ENCODE results near the gene SELENOW.

- TF ChIP-seq CTCF (IDR thresholded peaks at IDR 0.05 in 4 of 5, conservative IDR thresholded peaks at IDR 0.05 in 1 of 5) (peak in 1 of 5 experiments; percentile 19), POLR2A (IDR thresholded peaks at IDR 0.05) (peak; percentile 96 to 98)
Measured at GRCh38 chr19:47778049-47778953, at the start of gene SELENOW.

Data from gastrocnemius medialis (tissue), 4 donors.